ENCODE data around the gene SLC24A3.

The SLC24A3 gene

GRCh38 chr20:19602675-19603375 is 390.4 kb downstream of the SLC24A3 start:
- TF ChIP-seq CTCF (IDR thresholded peaks at IDR 0.05; ENCODE audit: borderline replicate concordance, insufficient read depth, low read depth, low read length): no peak
- H3K4me3 ChIP-seq (ENCODE audit: low read depth, low read length): no peak overlapping the region

GRCh38 chr20:19603376-19603750 is 390.9 kb downstream of the SLC24A3 start:
- no peak overlapping the region for H3K4me3 ChIP-seq (ENCODE audit: low read depth, low read length)
- TF ChIP-seq CTCF (IDR thresholded peaks at IDR 0.05; ENCODE audit: borderline replicate concordance, insufficient read depth, low read depth, low read length): no peak

- no peak overlapping the region for H3K4me3 ChIP-seq (ENCODE audit: low read depth, low read length)
- TF ChIP-seq CTCF (IDR thresholded peaks at IDR 0.05; ENCODE audit: borderline replicate concordance, insufficient read depth, low read depth, low read length): no peak
Measured at GRCh38 chr20:19605786-19606485, 393.5 kb downstream of the SLC24A3 start.

GRCh38 chr20:19609642-19610223 is 397.3 kb downstream of the SLC24A3 start:
- no peak for TF ChIP-seq CTCF (IDR thresholded peaks at IDR 0.05; ENCODE audit: borderline replicate concordance, insufficient read depth, low read depth, low read length)
- H3K4me3 ChIP-seq (ENCODE audit: low read depth, low read length): no peak overlapping the region

- TF ChIP-seq CTCF (IDR thresholded peaks at IDR 0.05; ENCODE audit: borderline replicate concordance, insufficient read depth, low read depth, low read length): no peak
- H3K4me3 ChIP-seq (ENCODE audit: low read depth, low read length): no peak overlapping the region
Measured at GRCh38 chr20:19615629-19616028, 403.2 kb downstream of the SLC24A3 start.

GRCh38 chr20:19616081-19616480 is 403.6 kb downstream of the SLC24A3 start:
- TF ChIP-seq CTCF (IDR thresholded peaks at IDR 0.05; ENCODE audit: borderline replicate concordance, insufficient read depth, low read depth, low read length): no peak
- no peak overlapping the region for H3K4me3 ChIP-seq (ENCODE audit: low read depth, low read length)
